Measurements from ENCODE around the gene NFIC.

DNA sequence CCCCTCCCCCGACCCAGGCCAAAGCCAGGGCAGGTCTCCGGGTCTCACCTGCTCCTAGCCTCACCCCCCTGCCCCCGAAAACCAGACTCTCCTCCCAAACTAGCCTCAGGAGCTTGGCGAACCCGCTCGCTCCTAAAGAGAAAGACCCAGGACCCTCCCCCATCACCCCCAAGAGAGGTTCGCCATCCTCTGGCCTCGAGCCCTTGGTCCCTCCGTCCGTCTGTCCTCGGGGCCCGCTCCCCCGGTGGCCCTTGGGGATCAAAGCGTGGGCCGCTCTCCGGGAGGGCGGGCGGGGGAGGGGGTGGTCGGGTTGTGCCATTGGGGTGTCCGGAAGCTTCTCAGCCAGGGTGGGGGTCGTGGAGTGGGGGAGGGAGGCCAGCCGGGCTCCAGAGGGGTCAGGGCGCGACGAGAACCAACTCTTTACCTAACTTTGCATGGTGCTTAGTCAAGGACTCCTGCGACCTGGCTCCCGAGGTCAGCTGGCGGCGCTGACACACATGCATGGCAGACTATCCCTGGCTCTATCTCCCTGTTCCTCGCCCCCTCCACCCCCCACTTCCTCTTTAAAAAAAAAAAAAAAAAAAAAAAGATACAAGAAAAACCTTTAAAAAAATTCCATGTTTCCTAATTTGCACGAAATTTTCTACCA lies 98.3 kb downstream of the NFIC start:
- TF ChIP-seq, protein P1, sequence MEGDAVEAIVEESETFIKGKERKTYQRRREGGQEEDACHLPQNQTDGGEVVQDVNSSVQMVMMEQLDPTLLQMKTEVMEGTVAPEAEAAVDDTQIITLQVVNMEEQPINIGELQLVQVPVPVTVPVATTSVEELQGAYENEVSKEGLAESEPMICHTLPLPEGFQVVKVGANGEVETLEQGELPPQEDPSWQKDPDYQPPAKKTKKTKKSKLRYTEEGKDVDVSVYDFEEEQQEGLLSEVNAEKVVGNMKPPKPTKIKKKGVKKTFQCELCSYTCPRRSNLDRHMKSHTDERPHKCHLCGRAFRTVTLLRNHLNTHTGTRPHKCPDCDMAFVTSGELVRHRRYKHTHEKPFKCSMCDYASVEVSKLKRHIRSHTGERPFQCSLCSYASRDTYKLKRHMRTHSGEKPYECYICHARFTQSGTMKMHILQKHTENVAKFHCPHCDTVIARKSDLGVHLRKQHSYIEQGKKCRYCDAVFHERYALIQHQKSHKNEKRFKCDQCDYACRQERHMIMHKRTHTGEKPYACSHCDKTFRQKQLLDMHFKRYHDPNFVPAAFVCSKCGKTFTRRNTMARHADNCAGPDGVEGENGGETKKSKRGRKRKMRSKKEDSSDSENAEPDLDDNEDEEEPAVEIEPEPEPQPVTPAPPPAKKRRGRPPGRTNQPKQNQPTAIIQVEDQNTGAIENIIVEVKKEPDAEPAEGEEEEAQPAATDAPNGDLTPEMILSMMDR (IDR thresholded peaks at IDR 0.05): no peak
- TF ChIP-seq EZH2phosphoT487 (IDR thresholded peaks at IDR 0.05): peak; percentile 4

Measured in neural progenitor cell (in vitro differentiated cells).